WTC11 (cell line): ENCODE measurements around the gene CLCF1. TPM values are rescaled to one million over a fixed set of nuclear protein-coding genes. Genes with fewer than 3 reads are reported as not detected.
"Not testable (repeated sequence)": the region's sequence is repeated elsewhere in the genome, so short reads cannot be mapped to it uniquely, and the experiment has no call there.

Experiments used
- ATAC-seq: fragments of 200-7000 bp; cut with Tn5 transposase; 2 replicates; pipeline ENCODE4 v1.10.0; 2021; ENCODE audit warnings: mild to moderate bottlenecking, moderate library complexity
- CTCF ChIA-PET: fragments of 300-600 bp; sonication (Branson Sonifier 250); formaldehyde crosslinking; loops from one replicate; lab custom pipeline; 2021; ENCODE audit warnings: antibody characterized with exemption; lab: Charles Lee
- POLR2A ChIA-PET: fragments of 350-600 bp; sonication (Branson Sonifier 250); formaldehyde crosslinking; loops from one replicate; lab custom pipeline; 2021; ENCODE audit warnings: antibody characterized with exemption; lab: Charles Lee
- DNase-seq: peaks from one replicate; pipeline ENCODE4 v3.0.0; 2021; ENCODE audit warnings: low spot score
- H3K27ac Mint-ChIP-seq: 2 replicates; pipeline ENCODE4 v1.8.0; 2021; ENCODE audit warnings: mixed read lengths
- H3K27me3 Mint-ChIP-seq: 2 replicates; pipeline ENCODE4 v1.8.0; 2021; ENCODE audit warnings: low read depth, mild to moderate bottlenecking, moderate library complexity, mixed read lengths
- H3K36me3 Mint-ChIP-seq: 2 replicates; pipeline ENCODE4 v1.8.0; 2021; ENCODE audit warnings: mixed read lengths
- H3K4me1 Mint-ChIP-seq: 2 replicates; pipeline ENCODE4 v1.8.0; 2022; ENCODE audit warnings: mixed read lengths
- H3K4me3 Mint-ChIP-seq: 2 replicates; pipeline ENCODE4 v1.8.0; 2021; ENCODE audit warnings: mild to moderate bottlenecking, moderate library complexity, mixed read lengths
- H3K9me3 Mint-ChIP-seq: 2 replicates; pipeline ENCODE4 v1.8.0; 2021; ENCODE audit warnings: mixed read lengths
- ATF1 ChIP-seq: sonication (generic); formaldehyde crosslinking; IDR thresholded peaks from 2 replicates; pipeline ENCODE4 v1.8.1; 2023; ENCODE audit warnings: mild to moderate bottlenecking, moderate library complexity, missing genetic modification reagents
- ATF3 ChIP-seq: sonication (generic); formaldehyde crosslinking; conservative IDR thresholded peaks from 2 replicates; pipeline ENCODE4 v1.8.1; 2022; ENCODE audit warnings: mild to moderate bottlenecking, missing genetic modification reagents
- CREM ChIP-seq: sonication (generic); formaldehyde crosslinking; IDR thresholded peaks from 2 replicates; pipeline ENCODE4 v1.8.1; 2022; ENCODE audit warnings: mild to moderate bottlenecking, missing genetic modification reagents, moderate library complexity
- E2F1 ChIP-seq: sonication (generic); formaldehyde crosslinking; IDR thresholded peaks from 2 replicates; pipeline ENCODE4 v1.8.0; 2022; ENCODE audit warnings: mild to moderate bottlenecking, missing genetic modification reagents
- ESRRA ChIP-seq: sonication (generic); formaldehyde crosslinking; IDR thresholded peaks from 2 replicates; pipeline ENCODE4 v1.8.1; 2022; ENCODE audit warnings: mild to moderate bottlenecking, missing genetic modification reagents, borderline replicate concordance
- FOXJ3 ChIP-seq: sonication (generic); formaldehyde crosslinking; IDR thresholded peaks from 2 replicates; pipeline ENCODE4 v1.9.0; 2021; ENCODE audit warnings: missing genetic modification reagents, mild to moderate bottlenecking, borderline replicate concordance
- IRF1 ChIP-seq: sonication (generic); formaldehyde crosslinking; IDR thresholded peaks from 2 replicates; pipeline ENCODE4 v1.8.0; 2023; ENCODE audit warnings: missing genetic modification reagents
- JAZF1 ChIP-seq: fragments of 250-450 bp; sonication (Bioruptor Pico); IDR thresholded peaks from 2 replicates; pipeline ENCODE4 v1.9.0; 2021; ENCODE audit warnings: moderate library complexity, mild to moderate bottlenecking, inconsistent platforms
- MYBL2 ChIP-seq: sonication (generic); formaldehyde crosslinking; IDR thresholded peaks from 2 replicates; pipeline ENCODE4 v1.8.1; 2023; ENCODE audit warnings: mild to moderate bottlenecking, moderate library complexity, missing genetic modification reagents
- NR1H2 ChIP-seq: sonication (generic); formaldehyde crosslinking; IDR thresholded peaks from 2 replicates; pipeline ENCODE4 v1.9.0; 2021; ENCODE audit warnings: mild to moderate bottlenecking, moderate library complexity, missing genetic modification reagents
- OVOL2 ChIP-seq: fragments of 250-450 bp; sonication (Bioruptor Pico); IDR thresholded peaks from 2 replicates; pipeline ENCODE4 v1.9.0; 2021; ENCODE audit warnings: mild to moderate bottlenecking, borderline replicate concordance
- ZSCAN18 ChIP-seq: fragments of 250-450 bp; sonication (Bioruptor Pico); IDR thresholded peaks from 2 replicates; pipeline ENCODE4 v2.1.2; 2022; ENCODE audit warnings: mild to moderate bottlenecking, moderate library complexity
- total RNA-seq: library from RNA; stranded (reverse); gene quantifications from 3 replicates; pipeline ENCODE4 v1.2.3, GENCODE V29; 2021

Gene CLCF1
- total RNA-seq, 1 experiment from 2014 or later, result 0.92 TPM

GRCh38 chr11:67405196-67405567 lies 31.8 kb upstream of the CLCF1 start (continued):
- no peak for TF ChIP-seq ZSCAN18 (CRISPR knock-in tag)
- no peak for TF ChIP-seq FOXJ3 (CRISPR knock-in tag)

- no peaks in the 10 kb centered on the region for H3K36me3 Mint-ChIP-seq
- H3K9me3 Mint-ChIP-seq, result no peaks in the 10 kb centered on the region
- H3K4me1 Mint-ChIP-seq, result peaks cover 18% of the 10 kb centered on the region
- no peak for ATAC-seq
- DNase-seq, result no peak
- CTCF ChIA-PET, result interaction anchor here (3.9 kb wide), 1 partner anchor 15 kb away, joined by 45 read pairs; no protein-coding TSS in a partner anchor
- POLR2A ChIA-PET, result interaction anchor here (0.7 kb wide), 1 partner anchor 9 kb away, joined by 3 read pairs; no protein-coding TSS in a partner anchor
- 0 out of 2 replicates have a peak overlapping the region, but pooled peaks have one; percentile 70 for H3K27ac Mint-ChIP-seq
- TF ChIP-seq OVOL2 (CRISPR knock-in tag) (no peak), NR1H2 (no peak), IRF1 (CRISPR knock-in tag) (no peak), ATF1 (CRISPR knock-in tag) (no peak), JAZF1 (CRISPR knock-in tag) (no peak), ATF3 (no peak), ESRRA (CRISPR knock-in tag) (no peak), CREM (CRISPR knock-in tag) (no peak), E2F1 (CRISPR knock-in tag) (no peak), MYBL2 (no peak)
- TF ChIP-seq, all 79 proteins: peak for 0
- Mint-ChIP-seq H3K27me3 (peaks cover 8% of the 10 kb centered on the region; the same call in 1 of the 2 replicates), H3K4me3 (no peak overlapping the region)
These were observed 31.3 kb upstream of the CLCF1 start for GRCh38 chr11:67404515-67405195.

GRCh38 chr11:67403085-67403484 lies 29.7 kb upstream of the CLCF1 start:
- DNase-seq, H3K4me3 Mint-ChIP-seq, H3K27me3 Mint-ChIP-seq, H3K27ac Mint-ChIP-seq, ATAC-seq, H3K9me3 Mint-ChIP-seq, H3K36me3 Mint-ChIP-seq, POLR2A ChIA-PET: not testable (repeated sequence)
- H3K4me1 Mint-ChIP-seq, result peaks cover 26% of the 10 kb centered on the region
- CTCF ChIA-PET, result interaction anchor here (0.8 to 3.9 kb wide), 6 partner anchors 11 to 57 kb away, joined by 3 to 45 read pairs (median 16); partner anchors contain the start of genes RAD9A and RPS6KB2

GRCh38 chr11:67402192-67402839 lies 28.9 kb upstream of the CLCF1 start:
- peaks cover 13% of the 10 kb centered on the region for H3K36me3 Mint-ChIP-seq
- DNase-seq, H3K27me3 Mint-ChIP-seq, H3K9me3 Mint-ChIP-seq: not testable (repeated sequence)
- peak overlapping the region; percentile 43 for H3K4me3 Mint-ChIP-seq
- ChIA-PET CTCF (interaction anchor here (0.6 to 3.9 kb wide), 43 partner anchors 9 to 284 kb away, joined by 3 to 112 read pairs (median 7); partner anchors contain the start of genes AIP, ANKRD13D, CLCF1 and CORO1B), POLR2A (interaction anchor here (0.6 to 2.2 kb wide), 12 partner anchors 10 to 66 kb away, joined by 3 to 21 read pairs (median 6); partner anchors contain the start of genes PTPRCAP, RAD9A, RPS6KB2 and TMEM134)
- peak; percentile 1; the same call in 1 of the 2 replicates for ATAC-seq
- H3K4me1 Mint-ChIP-seq, result peaks cover 33% of the 10 kb centered on the region
- H3K27ac Mint-ChIP-seq, result peak overlapping the region; percentile 78
